Mesenchymal stem cell (in vitro differentiated cells and primary cell): ENCODE results near the gene DPAGT1.

Source experiments
- DNase-seq: peaks from one replicate; pipeline ENCODE4 v3.0.0-alpha.2; 2013
- H2AFZ ChIP-seq: one replicate; pipeline ENCODE4 v1.6.1; 2013; ENCODE audit warnings: low read depth, mild to moderate bottlenecking, control low read depth, inconsistent platforms, low read length, moderate library complexity
- H2AK5ac ChIP-seq: 2 replicates; pipeline ENCODE4 v1.6.1; 2013; ENCODE audit warnings: low read length, moderate library complexity, mild to moderate bottlenecking, inconsistent platforms; ENCODE audit not compliant: severe bottlenecking
- H2BK120ac ChIP-seq: one replicate; pipeline ENCODE4 v1.6.1; 2013; ENCODE audit warnings: low read depth, mild to moderate bottlenecking, inconsistent platforms, low read length, moderate library complexity
- H2BK12ac ChIP-seq, 2 experiments: one replicate each; pipeline ENCODE4 v1.6.1; 2013; ENCODE audit warnings: inconsistent platforms in 2 of 2, low read length in 2 of 2, mild to moderate bottlenecking in 2 of 2, moderate library complexity in 2 of 2, control low read depth in 1 of 2
- H2BK15ac ChIP-seq: one replicate; pipeline ENCODE4 v1.6.1; 2013; ENCODE audit warnings: mild to moderate bottlenecking, low read depth, inconsistent platforms; ENCODE audit not compliant: poor library complexity, severe bottlenecking
- H2BK5ac ChIP-seq: 2 replicates; pipeline ENCODE4 v1.6.1; 2013; ENCODE audit warnings: low read depth, mild to moderate bottlenecking, low read length, control low read depth, inconsistent platforms; ENCODE audit not compliant: poor library complexity, severe bottlenecking
- H3K14ac ChIP-seq, 2 experiments: one replicate each; pipeline ENCODE4 v1.6.1; 2013; ENCODE audit warnings: inconsistent platforms in 2 of 2, low read length in 2 of 2, control low read depth in 1 of 2, mild to moderate bottlenecking in 1 of 2, moderate library complexity in 1 of 2
- H3K18ac ChIP-seq, 2 experiments: one replicate each; pipeline ENCODE4 v1.6.1; 2013; ENCODE audit warnings: inconsistent platforms in 2 of 2, low read length in 2 of 2, control low read depth in 1 of 2, low read depth in 1 of 2, mild to moderate bottlenecking in 1 of 2
- H3K23ac ChIP-seq, 2 experiments: one replicate each; pipeline ENCODE4 v1.6.1; 2013; ENCODE audit warnings: inconsistent platforms in 2 of 2, low read length in 2 of 2, mild to moderate bottlenecking in 2 of 2, moderate library complexity in 2 of 2, control low read depth in 1 of 2
- H3K27ac ChIP-seq: 2 replicates; pipeline ENCODE4 v1.5.1; 2013; ENCODE audit warnings: mild to moderate bottlenecking, moderate library complexity, low read length, control low read depth, inconsistent platforms; ENCODE audit not compliant: poor library complexity, severe bottlenecking
- H3K27me3 ChIP-seq, 2 experiments: 2 replicates each; pipeline versions ENCODE4 v1.6.1 to v1.7.0; 2013; ENCODE audit warnings: low read length in 2 of 2, mild to moderate bottlenecking in 2 of 2, moderate library complexity in 2 of 2, control low read depth in 1 of 2, inconsistent platforms in 1 of 2; ENCODE audit not compliant: control insufficient read depth in 1 of 2, insufficient read depth in 1 of 2
- H3K36me3 ChIP-seq, 2 experiments: 2 replicates each; pipeline versions ENCODE4 v1.6.1 to v1.7.0; 2013; ENCODE audit warnings: low read length in 2 of 2, control low read depth in 1 of 2, inconsistent platforms in 1 of 2, low read depth in 1 of 2, mild to moderate bottlenecking in 1 of 2; ENCODE audit not compliant: insufficient read depth in 2 of 2, control insufficient read depth in 1 of 2
- H3K4ac ChIP-seq, 2 experiments: one replicate each; pipeline ENCODE4 v1.6.1; 2013; ENCODE audit warnings: inconsistent platforms in 2 of 2, low read length in 2 of 2, mild to moderate bottlenecking in 2 of 2, moderate library complexity in 2 of 2, control low read depth in 1 of 2, low read depth in 1 of 2
- H3K4me1 ChIP-seq: 2 replicates; pipeline ENCODE4 v1.6.1; 2013; ENCODE audit warnings: low read depth, low read length, control low read depth; ENCODE audit not compliant: control insufficient read depth, insufficient read depth
- H3K4me2 ChIP-seq: 2 replicates; pipeline ENCODE4 v1.6.1; 2013; ENCODE audit warnings: low read length, mild to moderate bottlenecking, inconsistent platforms; ENCODE audit not compliant: poor library complexity, severe bottlenecking
- H3K4me3 ChIP-seq, 2 experiments: 2 replicates each; pipeline versions ENCODE4 v1.5.1 to v1.7.0; 2013; ENCODE audit warnings: low read length in 2 of 2, mild to moderate bottlenecking in 2 of 2, control low read depth in 1 of 2, low read depth in 1 of 2; ENCODE audit not compliant: insufficient read depth in 1 of 2
- H3K79me1 ChIP-seq: replicated peaks from 2 replicates; pipeline ENCODE4 v1.6.1; 2013; ENCODE audit warnings: mild to moderate bottlenecking, control low read depth, low read length, inconsistent platforms; ENCODE audit not compliant: poor library complexity, severe bottlenecking
- H3K9ac ChIP-seq: 2 replicates; pipeline ENCODE4 v1.7.0; 2013; ENCODE audit warnings: mild to moderate bottlenecking, low read length, moderate library complexity
- H3K9me3 ChIP-seq: 2 replicates; pipeline ENCODE4 v1.7.0; 2013; ENCODE audit warnings: mild to moderate bottlenecking, low read length; ENCODE audit not compliant: control insufficient read depth
- H4K8ac ChIP-seq: one replicate; pipeline ENCODE4 v1.6.1; 2013; ENCODE audit warnings: inconsistent platforms, mild to moderate bottlenecking, low read length, moderate library complexity
- H4K91ac ChIP-seq: one replicate; pipeline ENCODE4 v1.6.1; 2013; ENCODE audit warnings: mild to moderate bottlenecking, low read length, inconsistent platforms
- WGBS: methylation state at CpG from one replicate; pipeline ENCODE4 v1.1.7; 2013; ENCODE audit warnings: mixed read lengths; 5-methylcytosine and 5-hydroxymethylcytosine counted together

The DPAGT1 gene

DNA sequence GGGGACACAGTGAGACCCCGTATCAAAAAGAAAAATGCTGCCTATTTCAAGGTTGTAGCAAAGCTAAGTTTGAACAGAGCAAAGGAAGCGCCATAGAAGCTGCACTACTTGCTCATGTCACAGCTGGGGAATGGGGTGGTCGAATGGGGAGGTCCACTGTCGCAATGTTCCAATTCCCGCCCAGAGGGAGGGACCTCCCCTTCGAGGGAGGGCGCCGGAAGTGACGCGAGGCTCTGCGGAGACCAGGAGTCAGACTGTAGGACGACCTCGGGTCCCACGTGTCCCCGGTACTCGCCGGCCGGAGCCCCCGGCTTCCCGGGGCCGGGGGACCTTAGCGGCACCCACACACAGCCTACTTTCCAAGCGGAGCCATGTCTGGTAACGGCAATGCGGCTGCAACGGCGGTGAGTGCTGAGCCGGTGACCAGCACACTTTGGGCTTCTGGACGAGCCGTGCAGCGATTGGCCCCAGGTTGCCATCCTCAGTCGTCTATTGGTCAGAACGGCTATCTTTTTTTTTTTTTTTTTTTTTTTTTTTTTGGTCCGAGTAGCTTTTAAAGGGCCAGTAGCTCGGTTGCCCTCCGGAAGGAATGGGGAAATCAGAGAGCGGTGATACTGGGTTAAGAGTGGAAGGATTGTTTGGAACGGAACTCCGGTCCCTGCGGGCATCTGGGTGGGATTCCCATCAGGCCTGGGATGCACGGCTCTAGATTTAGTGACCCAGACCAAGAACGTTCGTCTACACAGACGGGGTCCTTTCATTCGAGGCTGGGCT, 16.8 kb downstream of the DPAGT1 start, which contains the start of gene HMBS:
TSS of gene HMBS (plus strand) at position 219 of the 774 bp plus-strand sequence. CDS start at position 372, 153 bp downstream.
- peak within 1 kb of the TSS; percentile 79 to 92 for H3K18ac ChIP-seq
- H2AFZ ChIP-seq, result no peak within 1 kb of the TSS
- peak within 1 kb of the TSS in 1 of 2 experiments; percentile 2 for H2BK12ac ChIP-seq
- peak within 1 kb of the TSS; percentile 42 to 73 for H3K4ac ChIP-seq
- peak within 1 kb of the TSS in 1 of 2 experiments; percentile 35 for H3K23ac ChIP-seq
- peak within 1 kb of the TSS; percentile 73 for H2BK15ac ChIP-seq
- no peak within 1 kb of the TSS for H2AK5ac ChIP-seq
- H3K79me1 ChIP-seq, result peaks cover 16% of the 10 kb centered on the region
- H2BK120ac ChIP-seq, result no peak within 1 kb of the TSS
- under 1% methylated on average over 40 of the region's 45 CpGs for WGBS
- H4K8ac ChIP-seq, result peak within 1 kb of the TSS; percentile 76
- H3K4me1 ChIP-seq, result peaks cover 8% of the 10 kb centered on the region
- DNase-seq, result peak; percentile 98
- peak within 1 kb of the TSS in 1 of 2 experiments; percentile 1 for H3K14ac ChIP-seq
- H2BK5ac ChIP-seq, result peak within 1 kb of the TSS; percentile 11
- H3K36me3 ChIP-seq, result peaks cover 30 to 41% of the 10 kb centered on the region in 2 experiments
- no peaks in the 10 kb centered on the region for H3K27me3 ChIP-seq
- peak within 1 kb of the TSS; percentile 83 for H3K27ac ChIP-seq
- peak within 1 kb of the TSS; percentile 76 for H4K91ac ChIP-seq
- no peaks in the 10 kb centered on the region for H3K9me3 ChIP-seq
- H3K9ac ChIP-seq, result peak within 1 kb of the TSS; percentile 91
- H3K4me3 ChIP-seq, result peak within 1 kb of the TSS; percentile 74 to 87
- peak within 1 kb of the TSS; percentile 69 for H3K4me2 ChIP-seq

DNA sequence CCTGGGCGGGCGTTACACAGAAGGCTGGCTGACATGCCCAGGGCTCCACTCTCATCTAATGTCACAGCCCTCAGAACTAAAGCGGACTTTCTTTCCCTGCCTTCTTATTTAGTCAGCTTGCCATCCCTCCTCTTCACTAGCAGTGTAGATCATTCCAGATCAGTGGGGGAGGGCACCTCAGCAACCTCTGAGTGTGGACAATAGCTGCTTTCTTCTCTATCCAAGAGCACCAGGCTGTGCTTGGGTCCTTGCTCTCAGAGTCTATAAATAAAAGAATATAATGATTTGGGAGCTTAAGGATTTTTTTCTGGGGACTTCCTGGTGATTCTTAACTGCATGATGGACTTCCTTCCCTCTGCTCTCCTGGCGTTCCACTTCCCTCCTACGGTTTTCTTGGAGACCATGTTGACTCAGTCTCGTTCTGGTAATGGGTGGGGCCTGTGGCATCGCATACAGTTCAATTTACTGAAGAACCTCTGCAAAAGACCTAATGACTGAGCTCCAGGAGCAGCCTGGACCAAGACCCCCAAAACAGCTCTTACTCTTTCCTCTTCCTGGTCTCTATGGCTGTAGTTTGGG, 19.9 kb downstream of the DPAGT1 start:
- Histone ChIP-seq H3K18ac (no peak overlapping the region), H3K4me2 (no peak overlapping the region), H3K14ac (no peak overlapping the region), H4K91ac (no peak overlapping the region), H3K4me1 (peaks cover 5% of the 10 kb centered on the region), H3K23ac (no peak overlapping the region), H2BK120ac (no peak overlapping the region), H4K8ac (no peak overlapping the region), H3K9ac (no peak overlapping the region), H2AFZ (no peak overlapping the region), H3K4me3 (no peak overlapping the region), H2BK5ac (no peak overlapping the region), H3K79me1 (peaks cover 1% of the 10 kb centered on the region), H3K27ac (no peak overlapping the region), H2AK5ac (no peak overlapping the region), H2BK15ac (no peak overlapping the region), H3K4ac (no peak overlapping the region), H2BK12ac (no peak overlapping the region), H3K9me3 (no peaks in the 10 kb centered on the region), H3K36me3 (peaks cover 51 to 59% of the 10 kb centered on the region in 2 experiments), H3K27me3 (no peaks in the 10 kb centered on the region)
- 93% methylated on average over 7 of the region's 7 CpGs for WGBS
- no peak for DNase-seq

DNA sequence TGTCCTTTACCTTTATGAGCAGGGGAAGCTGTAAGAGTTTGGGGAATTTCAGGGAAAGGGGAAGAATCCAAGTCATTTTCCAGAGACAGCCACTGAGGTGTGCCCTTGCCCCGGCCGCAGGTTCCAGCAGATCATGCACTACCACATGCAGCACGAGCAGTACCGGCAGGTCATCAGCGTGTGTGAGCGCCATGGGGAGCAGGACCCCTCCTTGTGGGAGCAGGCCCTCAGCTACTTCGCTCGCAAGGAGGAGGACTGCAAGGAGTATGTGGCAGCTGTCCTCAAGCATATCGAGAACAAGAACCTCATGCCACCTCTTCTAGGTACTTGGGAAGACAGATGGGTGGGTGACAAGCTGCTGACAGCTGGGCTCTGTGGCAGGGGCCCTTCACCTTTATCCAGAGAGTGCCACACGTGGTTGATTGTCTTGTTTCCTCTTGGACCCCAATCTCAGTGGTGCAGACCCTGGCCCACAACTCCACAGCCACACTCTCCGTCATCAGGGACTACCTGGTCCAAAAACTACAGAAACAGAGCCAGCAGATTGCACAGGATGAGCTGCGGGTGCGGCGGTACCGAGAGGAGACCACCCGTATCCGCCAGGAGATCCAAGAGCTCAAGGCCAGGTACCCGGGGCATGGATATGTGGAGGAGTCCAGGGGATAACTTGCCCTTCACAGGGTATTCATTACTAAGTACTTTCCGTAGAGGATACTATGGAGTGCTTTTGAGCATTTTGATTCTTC, 22.8 kb downstream of the DPAGT1 start:
- no peaks in the 10 kb centered on the region for H3K9me3 ChIP-seq
- H2AFZ ChIP-seq, result no peak overlapping the region
- no peak overlapping the region for H2AK5ac ChIP-seq
- H2BK5ac ChIP-seq, result no peak overlapping the region
- H3K27ac ChIP-seq, result no peak overlapping the region
- H3K27me3 ChIP-seq, result no peaks in the 10 kb centered on the region
- no peak overlapping the region for H3K18ac ChIP-seq
- H3K9ac ChIP-seq, result no peak overlapping the region
- H3K4ac ChIP-seq, result no peak overlapping the region
- H3K23ac ChIP-seq, result no peak overlapping the region
- no peak overlapping the region for H3K4me2 ChIP-seq
- no peaks in the 10 kb centered on the region for H3K4me1 ChIP-seq
- H3K36me3 ChIP-seq, result peaks cover 60 to 73% of the 10 kb centered on the region in 2 experiments
- H4K8ac ChIP-seq, result no peak overlapping the region
- H2BK120ac ChIP-seq, result no peak overlapping the region
- H3K4me3 ChIP-seq, result no peak overlapping the region
- peak overlapping the region in 1 of 2 experiments; percentile 53 for H3K14ac ChIP-seq
- no peak overlapping the region for H2BK12ac ChIP-seq
- WGBS, result 93% methylated on average over 17 of the region's 19 CpGs
- H2BK15ac ChIP-seq, result no peak overlapping the region
- peaks cover 1% of the 10 kb centered on the region for H3K79me1 ChIP-seq
- no peak overlapping the region for H4K91ac ChIP-seq
- DNase-seq, result no peak

DNA sequence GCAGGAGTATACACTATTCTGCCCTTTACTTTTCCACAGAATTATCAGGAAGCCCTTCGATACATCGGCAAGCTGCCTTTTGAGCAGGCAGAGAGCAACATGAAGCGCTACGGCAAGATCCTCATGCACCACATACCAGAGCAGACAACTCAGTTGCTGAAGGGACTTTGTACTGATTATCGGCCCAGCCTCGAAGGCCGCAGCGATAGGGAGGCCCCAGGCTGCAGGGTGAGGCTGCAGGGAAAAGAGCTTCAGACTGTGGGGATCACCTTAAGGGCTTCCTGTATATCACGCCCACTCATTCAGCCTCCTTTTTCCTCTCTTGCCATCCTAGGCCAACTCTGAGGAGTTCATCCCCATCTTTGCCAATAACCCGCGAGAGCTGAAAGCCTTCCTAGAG, 23.8 kb downstream of the DPAGT1 start:
- H3K9ac ChIP-seq, result no peak overlapping the region
- H3K27me3 ChIP-seq, result no peaks in the 10 kb centered on the region
- no peaks in the 10 kb centered on the region for H3K9me3 ChIP-seq
- H2BK15ac ChIP-seq, result no peak overlapping the region
- H2BK5ac ChIP-seq, result no peak overlapping the region
- H4K8ac ChIP-seq, result no peak overlapping the region
- no peak overlapping the region for H3K4me2 ChIP-seq
- H3K4ac ChIP-seq, result no peak overlapping the region
- no peak overlapping the region for H3K4me3 ChIP-seq
- no peak overlapping the region for H2BK12ac ChIP-seq
- no peak overlapping the region for H3K27ac ChIP-seq
- H3K14ac ChIP-seq, result no peak overlapping the region
- no peak for DNase-seq
- peaks cover 69 to 83% of the 10 kb centered on the region in 2 experiments for H3K36me3 ChIP-seq
- no peaks in the 10 kb centered on the region for H3K4me1 ChIP-seq
- no peak overlapping the region for H2AK5ac ChIP-seq
- peaks cover 7% of the 10 kb centered on the region for H3K79me1 ChIP-seq
- H3K23ac ChIP-seq, result no peak overlapping the region
- H2BK120ac ChIP-seq, result no peak overlapping the region
- H2AFZ ChIP-seq, result no peak overlapping the region
- 97% methylated on average over 11 of the region's 11 CpGs for WGBS
- no peak overlapping the region for H3K18ac ChIP-seq
- H4K91ac ChIP-seq, result no peak overlapping the region
